Activated T-cell treated with anti-CD3 and anti-CD28 coated beads for 1 hour (primary cell): ENCODE measurements around the gene HSPA1L.
A peak's percentile ranks its signal among the peaks of the same experiment; 100 is the strongest.
"Not testable (repeated sequence)": the region's sequence is repeated elsewhere in the genome, so short reads cannot be mapped to it uniquely, and the experiment has no call there.

Experiments
- DNase-seq: peaks from one replicate; pipeline ENCODE4 v3.0.0-alpha.2; 2020; ENCODE audit warnings: low read depth

Gene HSPA1L

GRCh38 chr6:31836474-31837368, 21.6 kb upstream of the HSPA1L start:
- DNase-seq = no peak

GRCh38 chr6:31836047-31836473, 21.0 kb upstream of the HSPA1L start:
- no peak for DNase-seq

DNA sequence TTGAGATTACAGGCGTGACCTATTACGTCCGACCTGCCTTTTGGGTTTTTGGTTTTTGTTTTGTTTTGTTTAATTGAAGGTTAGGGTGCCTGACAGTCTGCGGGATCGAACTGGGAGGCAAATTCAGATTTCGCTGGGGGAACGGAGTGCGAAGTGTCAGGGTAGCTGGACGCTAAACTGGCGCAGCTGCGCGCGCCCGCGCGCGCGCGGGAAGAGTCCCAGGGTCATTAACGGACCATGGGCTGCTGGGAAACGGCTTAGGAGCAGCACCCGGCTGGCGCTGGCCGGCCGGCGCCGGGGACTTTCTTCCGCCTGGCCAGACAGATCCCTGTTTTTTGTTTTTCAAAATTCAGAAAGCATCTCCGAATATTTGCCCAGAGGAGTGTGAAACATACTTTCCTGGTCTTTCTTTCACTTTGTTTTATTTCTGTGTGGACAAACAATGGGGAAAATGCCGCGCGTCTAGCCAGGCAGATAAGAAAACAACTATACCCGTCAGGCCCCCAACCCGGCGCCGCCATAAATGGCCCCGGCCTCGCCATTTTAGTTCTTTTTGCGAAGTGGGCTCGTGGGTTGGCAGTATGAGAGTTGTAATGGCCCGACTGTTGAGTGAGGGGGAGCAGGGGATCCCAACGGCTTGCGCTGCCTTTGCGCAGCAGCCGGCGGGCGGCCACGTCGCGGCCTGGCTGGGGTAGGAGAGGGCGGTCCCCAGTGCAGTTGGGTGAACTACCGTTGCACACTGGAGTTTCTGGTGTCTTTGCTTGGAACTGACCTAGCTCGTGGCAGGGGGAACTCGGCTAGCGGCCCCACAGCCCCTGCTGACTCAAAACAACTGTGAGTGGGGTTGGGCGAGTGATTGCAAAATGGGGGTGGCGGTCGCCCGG, 19.5 kb upstream of the HSPA1L start:
- peak; percentile 76 for DNase-seq

GRCh38 chr6:31831350-31832215, 16.5 kb upstream of the HSPA1L start:
- no peak for DNase-seq

DNA sequence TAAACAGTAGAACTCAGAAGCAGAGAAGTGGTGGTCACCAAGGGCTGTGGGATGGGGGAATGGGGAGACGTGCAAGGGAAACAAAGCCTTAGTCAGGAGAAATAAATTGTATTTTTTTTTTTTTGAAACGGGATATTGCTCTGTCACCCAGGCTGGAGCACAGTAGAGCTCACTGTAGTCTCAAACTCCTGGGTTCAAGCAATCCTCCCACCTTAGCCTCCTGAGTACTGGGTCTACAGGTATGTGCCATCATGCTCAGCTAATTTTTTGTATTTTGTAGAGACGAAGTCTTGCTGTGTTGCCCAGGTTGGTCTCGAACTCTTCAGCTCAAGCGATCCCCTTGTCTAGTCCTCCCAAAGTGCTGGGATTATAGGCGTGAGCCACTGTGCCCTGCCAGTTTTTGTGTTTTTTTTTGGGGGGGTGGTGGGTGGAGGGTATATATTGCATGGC, 15.8 kb upstream of the HSPA1L start:
- DNase-seq = no peak

GRCh38 chr6:31829633-31830283, 14.7 kb upstream of the HSPA1L start:
- DNase-seq = no peak

- peak; percentile 78 for DNase-seq
Measured at GRCh38 chr6:31827286-31828079, 12.4 kb upstream of the HSPA1L start, which contains the start of gene HSPA1B. Gene HSPA1B (plus strand): TSS chr6:31827738. CDS start chr6:31827951, 213 bp downstream.

DNA sequence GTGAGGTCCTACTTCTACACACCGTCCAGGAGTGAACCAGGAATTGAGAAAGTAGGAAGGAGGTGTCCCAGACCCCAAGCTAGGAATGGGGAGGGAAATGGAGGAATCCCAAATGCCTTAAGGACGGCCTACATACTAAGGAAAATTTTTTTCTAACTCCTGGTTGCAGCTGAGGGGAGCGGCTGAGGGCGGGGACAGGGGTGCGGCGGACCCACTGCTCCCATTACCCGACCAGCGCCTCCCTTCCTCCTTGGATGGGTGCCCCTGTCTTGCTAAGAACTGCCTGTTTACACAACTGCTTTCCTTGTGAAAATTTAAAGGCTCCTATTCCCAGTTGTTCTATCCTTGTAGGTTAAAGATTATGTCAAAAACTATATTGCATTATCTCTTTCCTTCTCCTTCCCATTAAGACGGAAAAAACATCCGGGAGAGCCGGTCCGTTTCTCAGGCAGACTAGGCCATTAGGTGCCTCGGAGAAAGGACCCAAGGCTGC, 11.8 kb upstream of the HSPA1L start:
- DNase-seq = no peak

- no peak for DNase-seq
Measured at GRCh38 chr6:31825553-31825952, 10.5 kb upstream of the HSPA1L start.

GRCh38 chr6:31823592-31824196, 8.6 kb upstream of the HSPA1L start:
- not testable (repeated sequence) for DNase-seq

GRCh38 chr6:31822036-31822821, 7.1 kb upstream of the HSPA1L start:
- peak; percentile 55 for DNase-seq

GRCh38 chr6:31821301-31822035, 6.4 kb upstream of the HSPA1L start:
- peak; percentile 45 for DNase-seq

DNA sequence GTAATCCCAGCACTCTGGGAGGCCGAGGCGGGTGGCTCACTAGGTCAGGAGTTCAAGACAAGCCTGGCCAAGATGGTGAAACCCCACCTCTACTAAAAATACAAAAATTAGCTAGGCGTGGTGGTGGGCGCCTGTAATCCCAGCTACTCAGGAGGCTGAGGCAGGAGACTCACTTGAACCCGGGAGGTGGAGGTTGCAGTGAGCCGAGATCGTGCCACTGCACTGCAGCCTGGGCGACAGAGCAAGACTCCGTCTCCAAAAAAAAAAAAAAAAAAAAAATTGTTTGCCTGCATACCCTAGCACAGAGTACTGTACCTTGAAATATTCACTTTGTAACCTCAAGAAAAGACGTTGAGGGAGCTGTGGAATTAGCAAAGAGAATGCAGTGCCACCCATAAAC, 5.3 kb upstream of the HSPA1L start:
- not testable (repeated sequence) for DNase-seq

GRCh38 chr6:31819871-31820299, 4.8 kb upstream of the HSPA1L start:
- DNase-seq = no peak

GRCh38 chr6:31817929-31818511, 2.9 kb upstream of the HSPA1L start:
- not testable (repeated sequence) for DNase-seq

- DNase-seq = not testable (repeated sequence)
Measured at GRCh38 chr6:31817133-31817928, 2.2 kb upstream of the HSPA1L start.

- peak; percentile 59 for DNase-seq
Measured at GRCh38 chr6:31814677-31815024, 432 bp downstream of the HSPA1L start.
